ENCODE results near the gene CFAP20DC.

DNA sequence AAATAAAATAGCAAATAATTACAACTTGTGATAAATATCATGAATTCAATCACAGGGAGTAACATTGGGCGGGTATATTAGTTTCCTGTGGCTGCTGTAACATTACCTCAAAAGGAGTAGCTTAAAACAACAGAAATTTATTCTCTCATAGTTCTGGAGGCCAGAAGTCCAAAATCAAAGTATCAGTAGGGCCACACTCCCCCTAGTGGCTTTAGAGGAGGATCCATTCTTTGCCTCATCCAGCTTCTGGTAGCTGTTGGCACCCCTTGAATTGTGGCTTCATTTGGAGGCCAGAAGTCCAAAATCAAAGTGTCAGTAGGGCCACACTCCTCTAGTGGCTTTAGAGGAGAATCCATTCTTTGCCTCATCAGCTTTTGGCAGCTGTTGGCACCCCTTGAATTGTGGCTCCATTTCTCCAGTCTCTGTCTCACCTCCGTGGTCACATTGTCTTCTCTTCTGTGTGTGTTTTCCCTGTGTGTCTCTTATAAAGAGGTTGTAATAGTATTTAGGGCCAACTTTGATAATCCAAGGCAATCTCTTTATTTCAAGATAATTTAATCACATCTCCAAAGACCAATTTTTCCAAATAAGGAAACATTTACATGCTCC lies 3.1 kb upstream of the CFAP20DC start:
- no peak for TF ChIP-seq PAX5 (IDR thresholded peaks at IDR 0.05; ENCODE audit: insufficient read depth, low read length, severe bottlenecking)
- no peak for TF ChIP-seq POLR2AphosphoS5 (IDR thresholded peaks at IDR 0.05; ENCODE audit: low read depth, low read length)
- no peak for TF ChIP-seq POLR2A (IDR thresholded peaks at IDR 0.05; ENCODE audit: low read depth, low read length)
